Liver (tissue), 9 donors: Measurements from ENCODE around the gene CCDC102B. TPM values are rescaled to one million over a fixed set of nuclear protein-coding genes. Genes with fewer than 3 reads are reported as not detected.

Experiments
- DNase-seq: peaks from one replicate; pipeline ENCODE4 v3.0.0-alpha.2; 2017; ENCODE audit warnings: low spot score
- H3K27ac ChIP-seq, 2 donors: one replicate each; pipeline ENCODE4 v1.7.0; 2013; ENCODE audit warnings: inconsistent platforms in 2 of 2, low read length in 2 of 2, control low read depth in 1 of 2, low read depth in 1 of 2, mild to moderate bottlenecking in 1 of 2
- H3K27me3 ChIP-seq, 4 donors: one replicate each; pipeline versions ENCODE4 v1.6.1 to v1.7.0; 2013; ENCODE audit warnings: low read length in 3 of 4, inconsistent platforms in 1 of 4, mild to moderate bottlenecking in 1 of 4, moderate library complexity in 1 of 4; ENCODE audit not compliant: control insufficient read depth in 4 of 4, insufficient read depth in 4 of 4
- H3K36me3 ChIP-seq, 4 donors: one replicate each; pipeline versions ENCODE4 v1.6.1 to v1.7.0; 2013; ENCODE audit warnings: low read length in 3 of 4, mild to moderate bottlenecking in 3 of 4, low read depth in 1 of 4, moderate library complexity in 1 of 4; ENCODE audit not compliant: control insufficient read depth in 4 of 4, insufficient read depth in 3 of 4
- H3K4me1 ChIP-seq, 4 donors: one replicate each; pipeline versions ENCODE4 v1.6.1 to v1.7.0; 2013; ENCODE audit warnings: low read length in 3 of 4, mild to moderate bottlenecking in 3 of 4, moderate library complexity in 1 of 4; ENCODE audit not compliant: control insufficient read depth in 4 of 4, insufficient read depth in 4 of 4
- H3K4me3 ChIP-seq, 3 donors: one replicate each; pipeline versions ENCODE4 v1.6.1 to v1.7.0; 2013; ENCODE audit warnings: low read length in 3 of 3, control low read depth in 1 of 3, low read depth in 1 of 3, mild to moderate bottlenecking in 1 of 3
- H3K9ac ChIP-seq, 2 donors: one replicate each; pipeline ENCODE4 v1.7.0; 2013; ENCODE audit warnings: low read length in 2 of 2, mild to moderate bottlenecking in 2 of 2, moderate library complexity in 2 of 2, control low read depth in 1 of 2, low read depth in 1 of 2
- H3K9me3 ChIP-seq, 4 donors: one replicate each; pipeline versions ENCODE4 v1.6.1 to v1.7.0; 2013; ENCODE audit warnings: low read length in 3 of 4; ENCODE audit not compliant: control insufficient read depth in 4 of 4
- EGR1 ChIP-seq, 2 donors: IDR thresholded peaks; 2 replicates each; pipeline ENCODE4 v1.6.1; 2016 to 2018; ENCODE audit warnings: antibody characterized with exemption in 2 of 2, low read depth in 2 of 2
- FOXA1 ChIP-seq: IDR thresholded peaks from 2 replicates; pipeline ENCODE4 v1.6.1; 2016; ENCODE audit warnings: antibody characterized with exemption
- FOXA2 ChIP-seq: IDR thresholded peaks from 2 replicates; pipeline ENCODE4 v1.6.1; 2016; ENCODE audit warnings: antibody characterized with exemption
- GABPA ChIP-seq, 2 donors: IDR thresholded peaks in 1 of 2; conservative IDR thresholded peaks in 1 of 2; 2 replicates each; pipeline ENCODE4 v1.6.1; 2016; ENCODE audit warnings: antibody characterized with exemption in 2 of 2, mild to moderate bottlenecking in 1 of 2, moderate library complexity in 1 of 2
- HNF4A ChIP-seq, 2 donors: conservative IDR thresholded peaks; 2 replicates each; pipeline ENCODE4 v1.6.1; 2016; ENCODE audit warnings: antibody characterized with exemption in 2 of 2, mild to moderate bottlenecking in 2 of 2
- JUND ChIP-seq, 2 donors: IDR thresholded peaks; 2 replicates each; pipeline ENCODE4 v1.6.1; 2016; ENCODE audit warnings: antibody characterized with exemption in 2 of 2
- NR2F2 ChIP-seq: IDR thresholded peaks from 2 replicates; pipeline ENCODE4 v1.6.1; 2016; ENCODE audit warnings: antibody characterized with exemption
- RAD21 ChIP-seq, 2 donors: IDR thresholded peaks; 2 replicates each; pipeline ENCODE4 v1.6.1; 2016; ENCODE audit warnings: antibody characterized with exemption in 2 of 2, mild to moderate bottlenecking in 2 of 2
- RXRA ChIP-seq, 2 donors: IDR thresholded peaks; 2 replicates each; pipeline ENCODE4 v1.6.1; 2017 to 2018; ENCODE audit warnings: antibody characterized with exemption in 2 of 2, mild to moderate bottlenecking in 1 of 2
- SP1 ChIP-seq: IDR thresholded peaks from 2 replicates; pipeline ENCODE4 v1.6.1; 2018; ENCODE audit warnings: antibody characterized with exemption, mild to moderate bottlenecking
- TAF1 ChIP-seq: conservative IDR thresholded peaks from 2 replicates; pipeline ENCODE4 v1.6.1; 2016; ENCODE audit warnings: antibody characterized with exemption, mild to moderate bottlenecking
- YY1 ChIP-seq: IDR thresholded peaks from 2 replicates; pipeline ENCODE4 v1.6.1; 2016; ENCODE audit warnings: antibody characterized with exemption, mild to moderate bottlenecking
- WGBS: extraction: QIAGEN DNeasy Blood & Tissue Kit; methylation state at CpG from one replicate; pipeline ENCODE4 v1.1.7; 2013; 5-methylcytosine and 5-hydroxymethylcytosine counted together
- polyA plus RNA-seq, 2 donors: library from polyadenylated mRNA; stranded (reverse) in 1 of 2; unstranded in 1 of 2; fragments of 200-250 nt in 1 of 2; fragments of >200 nt in 1 of 2; fragmentation: Nextera tagmentation in 1 of 2; extraction: Ambion mirVana in 1 of 2; gene quantifications; one replicate each; pipeline versions ENCODE4 v1.2.1 to v1.2.3, GENCODE V29; 2013 to 2015
- total RNA-seq, 2 donors: library from RNA; depleted of rRNA; stranded (reverse); fragments of >200 nt; gene quantifications; one replicate each; pipeline ENCODE4 v1.2.3, GENCODE V29; 2014
- TF ChIP-seq, protein P1 (sequence below): IDR thresholded peaks from 2 replicates; pipeline ENCODE4 v1.6.1; 2016; ENCODE audit warnings: antibody characterized with exemption, mild to moderate bottlenecking
- TF ChIP-seq, protein P2 (sequence below): IDR thresholded peaks from 2 replicates; pipeline ENCODE4 v1.6.1; 2016; ENCODE audit warnings: antibody characterized with exemption
- TF ChIP-seq, protein P3 (sequence below): fragments of 150-350 bp; IDR thresholded peaks from 2 replicates; pipeline ENCODE4 v1.5.1; 2017; ENCODE audit warnings: improper control_type of control experiment, low read depth, low read length; ENCODE audit not compliant: missing input control
- TF ChIP-seq, protein P4 (sequence below): IDR thresholded peaks from 2 replicates; pipeline ENCODE4 v1.6.1; 2016; ENCODE audit warnings: antibody characterized with exemption
- donor health status: healthy.
- donor health status: healthy.
- donor health status: healthy.
- donor health status: healthy.
- donor health status: healthy.

Gene CCDC102B
- total and polyA plus RNA-seq, 4 donors, result 0.54 to 4.5 (median 1.4) TPM

DNA sequence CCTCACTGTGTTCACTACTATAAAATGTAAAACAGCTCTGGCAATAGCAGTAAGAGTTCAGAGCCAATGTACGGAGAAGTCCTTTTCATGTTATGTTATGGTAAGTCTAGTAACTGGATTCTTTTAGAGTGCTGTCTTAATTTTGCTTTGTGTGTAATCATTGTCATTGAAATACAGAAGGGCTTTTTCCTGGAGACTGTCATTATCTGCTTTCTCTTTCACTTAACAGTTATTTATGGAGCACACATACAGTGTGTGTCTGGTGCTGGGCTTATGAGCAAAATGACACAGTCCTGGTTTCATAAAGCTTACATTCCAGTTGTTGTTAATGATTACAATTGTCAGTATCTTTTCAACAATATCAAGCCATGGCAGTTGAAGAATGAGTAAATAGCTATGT lies 95.5 kb downstream of the CCDC102B start:
- DNase-seq, result no peak
- 89% methylated on average over 1 of the region's 1 CpG for WGBS
- Histone ChIP-seq H3K27me3 (no peaks in the 10 kb centered on the region), H3K36me3 (no peaks in the 10 kb centered on the region), H3K9ac (no peak overlapping the region), H3K4me1 (peaks cover 0 to 2% (median 0%) of the 10 kb centered on the region in 4 donors), H3K9me3 (no peaks in the 10 kb centered on the region), H3K27ac (no peak overlapping the region), H3K4me3 (no peak overlapping the region)
- TF ChIP-seq FOXA2, result no peak
- TF ChIP-seq NR2F2, result no peak
- no peak for TF ChIP-seq YY1
- TF ChIP-seq RXRA (IDR thresholded peaks at IDR 0.05), result no peak
- no peak for TF ChIP-seq FOXA1
- no peak for TF ChIP-seq GABPA (IDR thresholded peaks at IDR 0.05 in 1 of 2, conservative IDR thresholded peaks at IDR 0.05 in 1 of 2)
- TF ChIP-seq, protein P1, sequence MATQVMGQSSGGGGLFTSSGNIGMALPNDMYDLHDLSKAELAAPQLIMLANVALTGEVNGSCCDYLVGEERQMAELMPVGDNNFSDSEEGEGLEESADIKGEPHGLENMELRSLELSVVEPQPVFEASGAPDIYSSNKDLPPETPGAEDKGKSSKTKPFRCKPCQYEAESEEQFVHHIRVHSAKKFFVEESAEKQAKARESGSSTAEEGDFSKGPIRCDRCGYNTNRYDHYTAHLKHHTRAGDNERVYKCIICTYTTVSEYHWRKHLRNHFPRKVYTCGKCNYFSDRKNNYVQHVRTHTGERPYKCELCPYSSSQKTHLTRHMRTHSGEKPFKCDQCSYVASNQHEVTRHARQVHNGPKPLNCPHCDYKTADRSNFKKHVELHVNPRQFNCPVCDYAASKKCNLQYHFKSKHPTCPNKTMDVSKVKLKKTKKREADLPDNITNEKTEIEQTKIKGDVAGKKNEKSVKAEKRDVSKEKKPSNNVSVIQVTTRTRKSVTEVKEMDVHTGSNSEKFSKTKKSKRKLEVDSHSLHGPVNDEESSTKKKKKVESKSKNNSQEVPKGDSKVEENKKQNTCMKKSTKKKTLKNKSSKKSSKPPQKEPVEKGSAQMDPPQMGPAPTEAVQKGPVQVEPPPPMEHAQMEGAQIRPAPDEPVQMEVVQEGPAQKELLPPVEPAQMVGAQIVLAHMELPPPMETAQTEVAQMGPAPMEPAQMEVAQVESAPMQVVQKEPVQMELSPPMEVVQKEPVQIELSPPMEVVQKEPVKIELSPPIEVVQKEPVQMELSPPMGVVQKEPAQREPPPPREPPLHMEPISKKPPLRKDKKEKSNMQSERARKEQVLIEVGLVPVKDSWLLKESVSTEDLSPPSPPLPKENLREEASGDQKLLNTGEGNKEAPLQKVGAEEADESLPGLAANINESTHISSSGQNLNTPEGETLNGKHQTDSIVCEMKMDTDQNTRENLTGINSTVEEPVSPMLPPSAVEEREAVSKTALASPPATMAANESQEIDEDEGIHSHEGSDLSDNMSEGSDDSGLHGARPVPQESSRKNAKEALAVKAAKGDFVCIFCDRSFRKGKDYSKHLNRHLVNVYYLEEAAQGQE, result no peak
- TF ChIP-seq TAF1, result no peak
- TF ChIP-seq JUND (IDR thresholded peaks at IDR 0.05), result no peak
- TF ChIP-seq SP1, result no peak
- TF ChIP-seq, protein P2, sequence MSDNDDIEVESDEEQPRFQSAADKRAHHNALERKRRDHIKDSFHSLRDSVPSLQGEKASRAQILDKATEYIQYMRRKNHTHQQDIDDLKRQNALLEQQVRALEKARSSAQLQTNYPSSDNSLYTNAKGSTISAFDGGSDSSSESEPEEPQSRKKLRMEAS, result no peak
- no peak for TF ChIP-seq EGR1 (IDR thresholded peaks at IDR 0.05; ENCODE audit: low read depth in 2 of 2)

DNA sequence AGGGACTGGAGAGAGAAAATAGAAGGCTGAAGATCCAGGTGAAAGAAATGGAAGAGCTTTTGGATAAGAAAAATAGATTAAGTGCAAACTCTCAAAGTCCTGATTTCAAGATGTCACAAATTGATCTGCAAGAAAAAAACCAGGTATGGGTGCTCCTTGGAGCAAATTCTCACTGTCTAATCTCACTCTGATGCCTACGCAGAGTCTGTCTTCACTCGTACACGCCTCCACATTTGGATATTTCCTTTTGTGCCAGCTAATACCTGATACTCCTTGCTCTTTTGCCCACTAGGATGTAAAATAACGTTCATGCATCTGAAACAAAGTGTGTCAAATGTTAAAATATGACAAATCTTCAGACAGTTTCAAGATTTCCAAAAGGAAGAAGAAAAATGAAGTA lies 99.4 kb downstream of the CCDC102B start:
- Histone ChIP-seq H3K4me1 (peaks cover 0 to 2% (median 0%) of the 10 kb centered on the region in 4 donors), H3K27ac (no peak overlapping the region), H3K9me3 (no peaks in the 10 kb centered on the region), H3K36me3 (no peaks in the 10 kb centered on the region), H3K27me3 (no peaks in the 10 kb centered on the region), H3K4me3 (no peak overlapping the region), H3K9ac (no peak overlapping the region)
- WGBS, result 91% methylated on average over 4 of the region's 4 CpGs
- DNase-seq, result no peak
- no peak for TF ChIP-seq RAD21 (IDR thresholded peaks at IDR 0.05)
- TF ChIP-seq, protein P2, result no peak
- TF ChIP-seq, protein P3, sequence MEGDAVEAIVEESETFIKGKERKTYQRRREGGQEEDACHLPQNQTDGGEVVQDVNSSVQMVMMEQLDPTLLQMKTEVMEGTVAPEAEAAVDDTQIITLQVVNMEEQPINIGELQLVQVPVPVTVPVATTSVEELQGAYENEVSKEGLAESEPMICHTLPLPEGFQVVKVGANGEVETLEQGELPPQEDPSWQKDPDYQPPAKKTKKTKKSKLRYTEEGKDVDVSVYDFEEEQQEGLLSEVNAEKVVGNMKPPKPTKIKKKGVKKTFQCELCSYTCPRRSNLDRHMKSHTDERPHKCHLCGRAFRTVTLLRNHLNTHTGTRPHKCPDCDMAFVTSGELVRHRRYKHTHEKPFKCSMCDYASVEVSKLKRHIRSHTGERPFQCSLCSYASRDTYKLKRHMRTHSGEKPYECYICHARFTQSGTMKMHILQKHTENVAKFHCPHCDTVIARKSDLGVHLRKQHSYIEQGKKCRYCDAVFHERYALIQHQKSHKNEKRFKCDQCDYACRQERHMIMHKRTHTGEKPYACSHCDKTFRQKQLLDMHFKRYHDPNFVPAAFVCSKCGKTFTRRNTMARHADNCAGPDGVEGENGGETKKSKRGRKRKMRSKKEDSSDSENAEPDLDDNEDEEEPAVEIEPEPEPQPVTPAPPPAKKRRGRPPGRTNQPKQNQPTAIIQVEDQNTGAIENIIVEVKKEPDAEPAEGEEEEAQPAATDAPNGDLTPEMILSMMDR, result no peak

DNA sequence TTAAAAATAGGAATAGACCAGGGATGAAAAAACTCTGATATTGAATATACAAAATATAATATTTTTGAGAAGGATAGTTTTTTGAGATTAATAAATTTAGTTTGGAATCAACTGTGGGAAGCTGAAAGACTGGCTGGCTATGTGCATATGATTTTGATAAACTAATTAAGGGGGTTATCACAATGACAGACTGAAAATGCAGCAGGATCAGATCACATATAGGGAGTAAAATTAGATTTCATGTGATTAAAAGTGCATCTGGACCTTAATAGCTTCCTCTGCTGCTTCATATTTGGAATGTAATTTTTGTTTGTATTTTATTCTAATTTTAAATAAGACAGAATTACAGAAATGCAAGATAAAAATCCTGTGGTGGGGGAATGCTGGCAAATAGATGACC lies 111.7 kb downstream of the CCDC102B start:
- Histone ChIP-seq H3K27me3 (no peaks in the 10 kb centered on the region), H3K4me1 (no peaks in the 10 kb centered on the region), H3K27ac (no peak overlapping the region), H3K9ac (no peak overlapping the region), H3K4me3 (no peak overlapping the region), H3K36me3 (no peaks in the 10 kb centered on the region), H3K9me3 (no peaks in the 10 kb centered on the region)
- DNase-seq, result no peak
- TF ChIP-seq, protein P4, sequence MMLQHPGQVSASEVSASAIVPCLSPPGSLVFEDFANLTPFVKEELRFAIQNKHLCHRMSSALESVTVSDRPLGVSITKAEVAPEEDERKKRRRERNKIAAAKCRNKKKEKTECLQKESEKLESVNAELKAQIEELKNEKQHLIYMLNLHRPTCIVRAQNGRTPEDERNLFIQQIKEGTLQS, result no peak
- TF ChIP-seq SP1, result no peak
- TF ChIP-seq HNF4A (conservative IDR thresholded peaks at IDR 0.05), result no peak
